Suppressor macrophage treated with lipopolysaccharide for 1 hour (primary cell): ENCODE results near the gene IFITM10.

Experiments
- DNase-seq, 3 donors: peaks; one replicate each; pipeline ENCODE4 v3.0.0-alpha.2; 2020 to 2022

IFITM10 gene

DNA sequence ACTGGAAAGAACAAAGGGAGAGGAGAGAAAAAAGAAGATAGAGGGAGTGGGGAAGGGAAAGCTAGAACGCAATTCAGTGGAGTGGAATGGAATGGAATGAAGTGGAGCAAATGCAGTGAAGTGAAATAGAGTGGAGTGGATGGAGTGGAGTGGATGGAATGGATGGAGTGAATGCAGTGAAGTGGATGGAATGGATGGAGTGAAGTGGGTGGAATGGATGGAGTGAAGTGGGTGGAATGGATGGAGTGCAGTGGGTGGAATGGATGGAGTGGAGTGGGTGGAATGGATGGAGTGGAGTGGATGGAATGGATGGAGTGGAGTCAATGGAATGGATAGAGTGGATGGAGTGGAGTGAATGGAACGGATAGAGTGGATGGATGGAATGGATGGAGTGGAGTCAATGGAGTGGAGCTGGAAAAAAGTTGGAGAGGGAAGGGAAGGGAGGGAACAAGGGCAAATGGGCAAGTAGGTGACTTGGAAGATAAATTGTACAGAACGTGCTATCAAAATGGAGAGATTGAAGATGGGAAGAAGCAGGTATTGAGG, 13.9 kb downstream of the IFITM10 start:
- no peak for DNase-seq

DNA sequence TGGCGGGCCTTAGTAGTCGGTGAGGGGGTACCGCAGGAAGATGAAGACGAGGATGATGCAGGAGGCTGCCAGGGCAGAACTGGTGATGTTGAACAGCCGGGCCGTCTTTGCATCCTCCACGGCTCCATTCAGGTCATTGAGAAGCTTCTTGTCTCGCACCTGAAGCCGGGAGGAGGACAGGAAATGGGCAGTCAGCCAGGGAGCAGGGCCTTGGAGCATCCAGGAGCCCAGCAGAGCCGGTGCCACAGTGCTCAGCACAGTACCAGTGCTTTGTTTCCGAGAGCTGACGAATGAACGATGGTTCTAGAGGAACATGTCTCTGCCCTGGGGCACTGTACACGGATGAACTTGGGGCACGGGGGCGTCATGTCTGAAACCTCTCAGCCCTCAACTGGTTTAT, 15.1 kb downstream of the IFITM10 start:
- no peak for DNase-seq

DNA sequence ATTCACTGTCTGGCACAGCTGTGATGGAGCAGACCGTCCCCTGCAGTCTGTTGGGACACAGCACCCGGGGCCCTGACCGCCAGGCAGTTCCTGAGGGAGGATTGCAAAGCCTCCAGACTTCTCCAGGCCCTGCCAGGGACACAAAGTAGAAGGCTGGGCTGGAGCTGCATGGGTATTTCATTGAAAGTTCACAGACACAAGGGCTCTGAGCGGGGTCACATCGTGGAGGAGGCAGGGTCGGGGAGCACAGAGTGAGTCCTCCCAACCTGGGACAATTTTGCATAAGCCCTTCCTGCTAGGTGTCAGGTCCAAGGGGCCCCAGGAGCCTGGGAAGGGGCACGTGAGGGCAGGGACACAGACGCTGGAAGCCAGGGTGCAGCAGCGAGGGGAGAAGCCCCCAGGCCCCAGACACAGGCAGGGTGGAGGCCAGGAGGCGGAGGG, 15.7 kb downstream of the IFITM10 start:
- DNase-seq, result no peak

DNA sequence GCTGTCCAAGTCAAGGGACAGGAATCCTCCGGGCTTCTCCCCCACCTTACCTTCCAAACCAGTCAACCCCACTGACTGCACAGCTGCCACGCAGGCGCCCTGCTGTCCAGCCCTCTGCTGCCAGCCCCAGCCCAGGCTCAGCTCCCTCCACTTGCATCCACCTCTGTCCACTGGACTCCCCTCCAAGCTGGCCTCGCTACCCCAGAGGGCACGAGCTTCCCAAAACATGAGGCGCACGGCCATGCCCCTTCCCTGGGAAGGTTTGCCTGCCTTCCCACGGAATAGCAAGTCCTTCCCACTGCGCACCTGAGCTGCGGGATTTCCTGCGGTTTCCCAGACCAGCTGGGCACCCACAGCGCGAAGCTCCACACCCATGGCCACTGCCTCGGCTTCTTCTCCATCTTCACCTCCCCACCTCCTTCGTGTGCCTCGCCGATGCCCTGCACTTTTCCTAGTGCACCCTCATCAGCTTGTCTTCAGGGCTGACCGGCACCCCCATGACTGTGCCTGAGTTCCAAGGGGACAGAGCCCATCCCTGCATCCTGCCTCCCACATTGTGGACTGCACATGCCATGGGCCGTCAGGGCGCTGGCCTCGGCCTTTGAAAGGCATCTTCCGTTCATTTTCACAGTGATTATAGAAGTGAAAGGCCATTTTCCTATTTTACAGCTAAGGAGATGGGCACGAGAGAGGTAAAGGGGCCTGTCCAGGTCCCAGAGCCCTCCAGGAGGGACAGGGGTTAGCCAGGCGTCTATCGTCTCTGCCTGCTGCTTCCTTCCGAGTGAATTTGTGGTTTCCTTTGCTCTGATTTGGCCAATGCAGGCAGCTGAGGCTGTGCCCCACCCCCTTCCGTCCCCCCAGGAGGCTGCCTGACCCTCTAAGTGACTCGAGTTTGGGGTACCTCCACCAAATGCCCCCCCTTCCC, 16.4 kb downstream of the IFITM10 start:
- no peak for DNase-seq

DNA sequence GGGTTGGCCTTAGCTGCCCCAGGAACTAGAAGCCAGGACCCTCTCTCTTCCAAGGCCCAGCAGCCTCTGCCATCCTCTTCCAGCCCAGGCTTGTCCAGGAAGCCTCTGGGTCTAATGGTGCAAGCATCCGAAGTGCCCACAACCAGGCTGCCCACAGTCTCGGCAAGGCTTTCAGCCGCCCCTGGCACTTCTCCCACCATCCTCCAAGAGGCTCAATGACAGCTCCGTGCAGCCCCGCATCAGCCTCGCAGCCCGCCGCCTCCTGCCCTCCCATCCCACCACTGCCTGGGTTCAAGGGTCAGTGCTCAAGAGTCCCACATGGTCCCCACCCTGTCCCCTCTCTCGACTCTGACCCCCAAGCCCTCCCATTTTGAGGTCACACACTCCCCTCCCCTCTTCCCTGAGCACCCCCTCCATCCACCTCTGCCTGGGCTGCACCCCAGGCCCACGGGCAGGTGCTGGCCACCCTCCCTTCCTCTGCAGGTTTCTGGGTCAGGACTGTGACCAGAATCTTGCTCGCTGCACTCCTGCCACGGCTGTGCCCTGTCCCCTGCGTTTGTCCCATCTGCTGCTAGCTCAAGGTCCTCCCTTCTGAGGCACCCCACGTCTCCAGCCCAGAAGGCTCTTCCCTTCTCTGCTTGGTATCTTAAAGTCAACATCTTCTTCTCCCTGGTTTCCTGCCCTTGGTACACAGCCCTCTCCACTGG, 17.2 kb downstream of the IFITM10 start:
- no peak for DNase-seq

DNA sequence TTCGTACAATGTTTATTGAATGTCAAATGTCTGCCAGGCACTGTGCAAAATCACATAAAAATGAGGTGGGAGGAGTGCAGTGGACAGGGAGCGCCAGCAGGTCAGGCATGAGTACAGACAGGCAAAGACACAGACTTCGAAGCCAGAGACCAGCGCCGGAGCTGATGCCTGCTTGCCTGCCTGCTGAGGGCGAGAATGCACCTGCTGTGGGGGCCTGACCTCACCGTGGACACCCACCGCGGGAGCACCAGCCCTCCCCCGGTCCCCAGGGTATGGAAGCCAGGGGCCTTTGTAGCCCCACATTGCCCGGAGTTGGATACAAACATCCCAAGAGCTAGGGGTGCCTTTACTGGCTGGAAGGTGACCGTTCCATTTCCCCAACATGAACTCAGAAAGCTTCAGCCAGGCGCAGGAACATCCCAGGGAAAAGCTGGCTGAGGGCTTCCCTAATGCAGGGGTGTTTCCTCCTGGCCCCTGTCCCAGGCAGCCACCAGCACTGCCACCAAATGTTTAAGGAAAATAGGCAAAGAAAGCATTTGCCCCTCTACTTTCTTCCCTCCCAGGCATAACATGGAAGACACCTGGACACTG, 17.9 kb downstream of the IFITM10 start:
- DNase-seq, result no peak

DNA sequence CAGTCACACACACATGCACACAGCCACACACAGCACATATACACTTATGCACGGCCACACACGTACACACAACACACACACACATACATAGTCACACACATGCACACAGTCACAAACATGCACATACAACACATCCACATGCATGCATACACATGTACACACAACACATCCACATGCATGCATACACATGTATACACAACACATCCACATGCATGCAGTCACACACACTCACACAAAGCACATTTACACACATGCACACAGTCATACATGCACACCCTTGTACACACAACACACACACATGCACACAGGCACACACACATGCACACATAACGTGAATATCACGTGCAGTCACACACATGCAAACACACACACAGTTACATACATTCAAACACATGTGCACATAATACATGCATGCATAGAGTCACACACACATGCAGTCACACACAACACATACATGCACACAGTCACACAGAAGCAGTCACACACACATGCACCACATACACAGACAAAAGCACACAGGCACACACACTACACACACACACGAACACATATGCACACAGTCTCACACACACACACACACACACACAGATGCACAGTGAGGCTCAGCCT, 18.8 kb downstream of the IFITM10 start:
- no peak for DNase-seq

DNA sequence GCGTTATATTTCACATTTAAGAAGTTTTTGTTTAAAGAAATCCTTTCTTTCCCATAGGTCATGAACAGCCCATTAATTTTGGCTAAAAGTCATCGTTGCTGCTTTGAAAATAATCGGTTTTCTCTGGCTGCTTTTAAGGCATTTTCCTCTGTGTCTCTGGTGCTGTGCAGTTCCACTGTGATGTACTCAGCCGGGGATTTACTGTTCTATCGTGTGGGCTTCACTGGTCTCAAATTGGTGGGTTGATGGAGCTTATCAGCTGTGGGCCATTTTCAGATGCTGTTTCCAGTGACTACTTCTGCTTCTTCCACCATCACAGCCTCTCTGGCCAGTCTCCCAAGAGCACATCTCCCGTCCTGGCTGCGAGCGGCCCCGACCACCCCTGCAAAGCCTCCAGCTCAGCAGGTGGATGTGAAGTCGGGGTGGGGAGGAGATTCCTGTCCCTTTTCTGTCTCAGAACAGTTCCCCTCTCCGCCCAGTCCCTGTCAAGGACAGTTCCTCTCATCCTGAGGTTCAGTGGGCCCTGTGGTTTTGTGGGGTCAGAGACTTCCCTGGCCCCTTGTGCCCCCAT, 20.3 kb downstream of the IFITM10 start:
- DNase-seq, result no peak

DNA sequence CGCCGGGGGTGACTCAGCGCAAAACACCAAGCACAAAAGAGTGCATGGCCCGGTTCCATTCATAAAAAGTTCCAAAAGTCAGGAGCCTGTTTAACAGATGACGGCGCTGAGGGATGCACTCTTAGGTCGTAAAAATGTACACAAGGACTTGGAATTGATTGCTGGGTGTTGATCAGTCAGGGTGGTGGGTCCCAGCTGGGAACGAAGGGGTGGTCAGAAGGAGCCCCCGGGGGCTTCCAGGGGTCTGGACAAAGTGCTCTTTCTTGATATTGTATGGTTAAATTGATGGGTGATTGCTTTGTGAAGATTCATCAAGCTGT, 20.7 kb downstream of the IFITM10 start:
- DNase-seq, result no peak

DNA sequence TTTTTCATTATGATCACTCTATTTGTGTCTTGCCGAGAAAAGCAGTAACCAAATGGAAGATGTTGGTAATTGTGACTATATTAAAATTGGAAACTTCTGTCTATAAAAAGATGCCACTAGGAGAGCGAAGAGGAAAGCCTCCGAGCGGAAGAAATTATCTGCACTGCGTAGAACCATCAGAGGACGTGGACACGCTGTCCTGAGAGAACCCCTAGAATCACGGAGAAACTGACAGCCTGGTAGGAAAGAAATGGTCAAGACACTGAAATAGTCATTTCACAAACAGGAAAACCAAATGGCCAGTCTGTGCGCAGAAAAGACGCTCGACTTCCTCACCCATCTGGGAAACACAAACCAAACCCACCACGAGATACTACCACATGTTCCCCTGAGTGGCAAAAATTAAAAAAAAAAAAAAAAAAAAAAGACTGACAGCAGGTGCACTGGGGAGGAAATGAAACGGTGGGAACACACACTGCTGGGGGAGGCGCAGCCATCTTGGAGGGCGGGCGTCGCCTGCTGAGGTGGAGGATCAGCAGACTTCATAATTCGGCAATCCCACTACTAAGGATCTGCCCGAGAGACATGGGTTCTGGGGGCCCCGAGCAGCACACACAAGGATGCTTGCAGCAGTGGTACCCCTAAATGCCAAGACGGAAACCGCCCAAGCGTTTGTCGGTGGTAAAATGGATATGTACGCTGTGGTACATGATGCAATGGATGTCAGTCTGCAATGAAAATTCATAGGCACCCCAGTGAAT, 21.3 kb downstream of the IFITM10 start:
- DNase-seq, result no peak

DNA sequence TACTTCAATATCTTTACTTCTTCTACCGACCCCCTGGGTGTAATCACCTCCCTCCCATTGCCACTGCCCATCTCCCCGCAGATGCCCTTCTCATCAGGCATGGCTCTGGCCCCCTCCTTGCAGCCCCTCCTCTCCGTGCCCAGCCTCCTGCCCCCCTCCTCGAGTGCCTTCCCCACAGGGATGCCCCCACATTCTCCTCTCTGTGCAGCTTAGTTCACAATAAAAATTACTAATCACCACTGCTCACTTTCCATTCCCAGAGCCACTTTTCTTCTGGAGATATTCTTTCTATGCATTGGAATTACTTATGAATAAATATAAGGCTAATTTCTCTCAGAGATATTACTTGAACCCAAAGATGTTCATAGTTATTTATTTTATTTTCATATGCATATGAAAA, 22.1 kb downstream of the IFITM10 start:
- DNase-seq, result no peak

DNA sequence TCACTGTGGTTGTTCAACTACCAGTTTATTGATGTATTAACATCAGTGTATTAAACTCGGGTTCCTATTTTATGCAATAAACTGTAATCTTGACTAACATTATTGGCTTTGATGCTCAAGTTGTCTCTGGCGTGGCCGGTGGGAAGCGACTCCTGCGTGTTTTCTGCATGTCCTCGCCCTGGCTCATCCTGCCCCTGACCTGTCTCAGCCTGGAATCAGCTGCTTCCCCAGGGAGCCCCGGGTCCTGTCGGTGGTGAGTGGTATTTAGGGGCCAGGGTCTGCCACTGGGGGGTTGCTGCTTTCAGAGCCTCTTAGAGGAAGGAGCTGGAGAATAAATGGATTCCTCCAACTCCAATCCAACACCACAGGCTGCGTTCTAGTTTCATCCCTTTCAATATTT, 22.5 kb downstream of the IFITM10 start:
- DNase-seq, result no peak

DNA sequence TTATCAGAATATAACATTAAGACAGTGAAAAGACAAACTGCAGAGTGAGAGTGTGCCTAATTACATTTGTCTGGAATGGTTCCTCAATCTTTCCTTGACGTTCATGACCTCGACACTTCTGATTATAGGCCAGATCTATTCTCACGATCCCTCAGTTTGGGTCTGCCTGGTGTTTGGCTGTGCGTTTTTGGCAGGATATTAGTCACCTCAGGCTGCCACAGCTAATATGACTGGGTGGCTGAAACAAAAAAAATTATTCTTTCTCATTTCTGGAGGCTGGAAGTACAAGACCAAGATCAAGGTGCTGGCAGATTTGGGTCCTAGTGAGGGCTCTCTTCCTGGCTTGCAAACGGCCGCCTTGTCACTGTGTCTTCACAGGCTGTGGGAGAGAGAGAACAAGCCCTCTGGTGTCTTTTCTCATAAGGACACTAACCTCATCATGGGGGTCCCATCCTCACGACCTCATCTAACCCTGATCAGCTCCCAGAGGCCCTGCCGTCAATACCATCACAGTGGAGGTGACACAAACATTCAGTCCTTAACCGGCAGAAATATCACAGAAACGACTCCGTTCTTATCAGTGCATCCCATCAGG, 23.2 kb downstream of the IFITM10 start:
- peak in 1 of 3 donors; percentile 23 for DNase-seq

DNA sequence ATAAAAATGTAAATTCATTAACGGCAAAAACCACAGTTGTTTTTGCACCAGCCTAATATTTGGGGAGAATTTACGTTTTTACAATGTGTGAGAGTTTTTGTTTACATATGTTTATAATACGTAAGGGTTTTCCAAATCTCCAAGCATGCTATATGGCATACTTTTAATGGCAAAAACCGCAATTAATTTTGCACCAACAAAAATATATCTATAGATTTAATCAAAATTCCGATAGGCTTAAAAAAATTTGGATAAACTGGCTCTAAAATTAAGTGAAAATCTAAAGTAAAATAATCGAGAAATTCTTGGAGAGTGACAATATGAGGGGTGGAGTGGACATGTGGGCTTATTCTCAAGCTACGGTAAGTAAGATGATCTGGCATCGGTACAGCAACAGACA, 30.6 kb downstream of the IFITM10 start:
- DNase-seq, result no peak

DNA sequence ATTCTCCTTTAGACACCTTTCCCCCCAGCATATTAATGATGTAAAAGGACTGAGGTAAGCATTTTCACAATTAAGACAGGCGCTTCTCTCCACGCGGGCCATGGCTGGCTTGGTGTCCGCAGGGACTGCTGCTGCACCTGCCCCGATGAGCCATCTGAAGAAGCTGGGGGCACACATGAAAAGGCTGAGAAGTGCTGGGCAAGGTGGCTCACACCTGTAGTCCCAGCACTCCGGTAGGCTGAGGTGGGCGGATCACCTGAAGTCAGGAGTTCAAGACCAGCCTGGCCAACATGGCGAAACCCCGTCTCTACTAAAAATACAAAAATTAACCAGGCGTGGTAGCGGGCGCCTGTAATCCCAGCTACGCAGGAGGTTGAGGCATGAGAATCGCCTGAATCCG, 32.1 kb downstream of the IFITM10 start:
- DNase-seq, result no peak

DNA sequence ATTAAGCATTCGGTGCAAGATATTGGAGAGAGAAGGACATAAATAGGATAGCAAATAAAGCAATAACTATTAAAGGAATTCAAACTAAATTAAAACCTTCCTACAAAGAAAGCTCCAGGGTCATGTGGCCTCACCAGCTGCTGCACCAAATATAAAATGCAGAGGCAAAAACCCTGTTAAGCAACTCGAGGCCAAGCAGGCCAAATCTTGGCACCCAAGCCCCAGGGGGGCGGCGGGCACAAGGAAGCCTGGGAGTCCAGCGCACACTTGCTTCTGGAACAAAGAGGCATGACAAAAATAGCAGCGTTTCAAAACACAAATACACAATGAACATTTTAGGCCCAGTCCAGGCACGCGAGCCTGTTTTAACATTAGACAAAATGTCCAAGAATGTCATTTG, 32.6 kb downstream of the IFITM10 start:
- no peak for DNase-seq

DNA sequence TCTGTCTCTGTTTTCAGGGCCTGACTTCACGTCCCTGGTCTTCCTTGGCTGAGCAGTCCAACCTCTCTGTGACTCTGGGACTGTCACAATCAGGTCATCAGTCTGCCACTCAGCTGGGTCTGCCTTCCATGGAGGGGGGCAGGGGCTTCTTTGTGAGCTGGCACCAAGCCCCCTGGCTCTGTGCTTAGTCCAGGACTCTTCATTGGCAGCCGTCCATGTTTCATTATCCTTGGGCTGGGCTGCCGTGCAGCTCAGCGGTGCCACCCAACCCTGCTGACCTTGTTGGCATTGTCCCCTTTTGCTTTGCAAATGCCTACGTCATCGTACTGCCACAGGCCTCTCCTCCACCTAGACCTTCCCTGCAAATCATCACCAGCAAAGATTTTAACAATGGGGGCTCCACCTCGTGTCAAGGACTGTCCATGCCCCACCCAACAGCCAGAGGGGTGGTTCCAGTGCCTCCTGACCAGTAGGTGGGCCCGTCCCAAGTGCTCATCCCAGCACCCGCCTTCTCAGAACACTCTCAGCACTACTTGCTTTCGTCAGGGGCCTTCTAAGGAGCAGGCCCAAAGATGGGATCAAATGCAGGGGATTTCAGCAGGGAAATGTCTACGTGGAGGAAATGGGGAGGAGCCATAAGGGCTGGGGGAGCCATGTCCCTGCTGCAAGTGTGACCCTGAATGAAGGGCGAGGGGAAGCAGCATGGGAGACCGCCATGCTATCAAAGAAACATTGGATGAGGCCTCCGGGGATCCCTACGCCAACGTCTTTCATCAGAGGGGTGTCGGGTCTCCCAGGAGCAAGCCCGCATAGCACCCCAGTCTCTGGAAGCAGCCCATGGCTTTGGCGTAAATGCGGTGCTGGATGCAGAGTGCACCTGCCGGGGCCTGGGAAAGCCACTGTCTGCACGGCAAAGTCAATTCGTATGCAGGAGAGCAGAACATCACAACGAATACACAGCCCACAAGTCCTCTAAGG, 35.2 kb downstream of the IFITM10 start:
- DNase-seq, result no peak

DNA sequence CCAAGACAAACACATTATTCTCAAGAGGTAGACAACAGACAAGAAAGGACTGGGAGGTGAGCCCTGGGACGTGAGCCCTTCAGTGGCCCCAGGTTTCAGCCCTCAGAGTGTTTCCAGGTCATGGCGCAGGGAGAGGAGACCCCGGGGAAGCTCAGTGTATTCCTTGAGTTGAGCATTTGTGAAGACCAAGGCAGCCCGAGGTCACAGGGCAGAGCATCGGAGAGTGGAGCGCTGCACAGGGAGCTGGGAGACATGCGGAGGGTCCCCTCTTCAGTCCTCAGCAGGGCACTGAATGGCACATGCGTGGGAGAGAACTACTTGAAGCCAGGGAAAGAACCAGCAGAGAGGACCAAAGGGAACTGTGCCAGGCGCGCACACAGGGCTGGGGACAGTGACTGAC, 41.7 kb downstream of the IFITM10 start:
- no peak for DNase-seq

DNA sequence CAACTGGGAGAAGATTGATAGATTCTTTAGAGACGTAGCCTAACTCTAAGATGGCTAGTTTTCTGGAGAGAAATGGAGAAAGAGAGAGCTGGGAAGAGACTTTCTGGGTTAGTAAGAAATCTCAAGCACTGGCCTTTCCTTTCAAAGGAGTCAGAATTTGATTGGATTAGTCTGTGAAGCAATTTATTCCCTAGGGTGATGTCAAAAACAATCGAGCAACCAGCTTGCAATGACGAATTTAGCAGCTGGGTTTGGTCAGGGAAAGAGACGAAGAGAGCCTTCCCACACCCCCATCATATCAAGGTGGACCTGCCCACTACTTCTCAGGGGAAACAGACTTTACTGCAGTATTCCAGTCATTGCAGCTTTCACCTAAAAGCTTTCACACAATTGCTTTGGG, 42.6 kb downstream of the IFITM10 start:
- DNase-seq, result no peak

DNA sequence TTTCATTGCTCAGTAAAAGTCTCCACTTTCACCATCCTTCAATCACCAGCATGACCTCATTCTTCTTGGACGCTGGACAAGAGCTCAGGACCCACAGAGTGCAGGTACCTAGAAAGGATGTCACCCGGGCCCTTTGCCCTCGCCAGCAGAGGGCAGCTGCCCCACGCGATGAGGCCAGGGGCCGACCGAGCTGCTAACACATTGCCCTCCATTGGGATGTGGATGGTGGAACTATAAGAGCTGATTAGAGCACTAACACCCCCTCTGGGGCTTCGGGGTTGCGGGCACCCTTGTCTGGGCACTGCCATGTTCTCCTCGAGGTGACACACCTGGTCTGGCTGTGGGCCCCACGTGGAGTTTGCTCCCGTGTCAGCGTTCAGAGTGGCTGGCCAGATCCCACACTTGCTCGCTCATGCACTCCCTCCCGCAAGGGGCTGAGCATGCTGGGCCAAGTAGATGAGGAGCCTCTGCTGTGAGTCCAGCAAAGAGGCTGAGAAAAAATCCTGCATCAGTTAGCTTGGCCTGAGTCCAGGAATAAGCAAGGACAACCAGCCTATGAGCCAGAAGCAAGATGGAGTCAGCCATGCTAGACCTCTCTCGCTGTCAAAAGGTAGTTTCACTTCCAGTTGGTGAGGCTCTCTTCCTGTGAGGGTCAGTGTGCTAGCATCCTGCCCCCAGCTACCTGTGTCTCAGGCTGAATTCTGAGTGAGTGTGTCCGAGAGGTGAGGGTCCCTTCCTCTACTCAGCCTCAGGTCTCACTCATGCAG, 43.6 kb downstream of the IFITM10 start:
- DNase-seq, result peak; percentile 53 to 65 (median 55)
